ENCODE results near the gene RAD51B. TPM values are rescaled to one million over a fixed set of nuclear protein-coding genes. Genes with fewer than 3 reads are reported as not detected.
A peak's percentile ranks its signal among the peaks of the same experiment; 100 is the strongest.

Gene RAD51B
- total RNA-seq, 4 donors from 2014 or later: 5.0 to 31.8 (median 20.6) TPM

GRCh38 chr14:68580671-68581070 lies 761.1 kb downstream of the RAD51B start:
- in situ Hi-C loops (cut with MboI; ENCODE audit: low pct_ligation_motif_present in 1 of 4, low pct_unique_long_range_greater_than_20kb in 1 of 4, low sequenced_read_pairs in 3 of 4): no loop called here
- no peak for TF ChIP-seq POLR2A (IDR thresholded peaks at IDR 0.05)
- TF ChIP-seq EP300 (IDR thresholded peaks at IDR 0.05; ENCODE audit: low read depth): no peak
- TF ChIP-seq, protein P1, sequence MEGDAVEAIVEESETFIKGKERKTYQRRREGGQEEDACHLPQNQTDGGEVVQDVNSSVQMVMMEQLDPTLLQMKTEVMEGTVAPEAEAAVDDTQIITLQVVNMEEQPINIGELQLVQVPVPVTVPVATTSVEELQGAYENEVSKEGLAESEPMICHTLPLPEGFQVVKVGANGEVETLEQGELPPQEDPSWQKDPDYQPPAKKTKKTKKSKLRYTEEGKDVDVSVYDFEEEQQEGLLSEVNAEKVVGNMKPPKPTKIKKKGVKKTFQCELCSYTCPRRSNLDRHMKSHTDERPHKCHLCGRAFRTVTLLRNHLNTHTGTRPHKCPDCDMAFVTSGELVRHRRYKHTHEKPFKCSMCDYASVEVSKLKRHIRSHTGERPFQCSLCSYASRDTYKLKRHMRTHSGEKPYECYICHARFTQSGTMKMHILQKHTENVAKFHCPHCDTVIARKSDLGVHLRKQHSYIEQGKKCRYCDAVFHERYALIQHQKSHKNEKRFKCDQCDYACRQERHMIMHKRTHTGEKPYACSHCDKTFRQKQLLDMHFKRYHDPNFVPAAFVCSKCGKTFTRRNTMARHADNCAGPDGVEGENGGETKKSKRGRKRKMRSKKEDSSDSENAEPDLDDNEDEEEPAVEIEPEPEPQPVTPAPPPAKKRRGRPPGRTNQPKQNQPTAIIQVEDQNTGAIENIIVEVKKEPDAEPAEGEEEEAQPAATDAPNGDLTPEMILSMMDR (IDR thresholded peaks at IDR 0.05): no peak
- TF ChIP-seq POLR2AphosphoS5 (IDR thresholded peaks at IDR 0.05): no peak
- Histone ChIP-seq H3K27ac (no peak overlapping the region), H3K36me3 (no peaks in the 10 kb centered on the region), H3K27me3 (no peaks in the 10 kb centered on the region), H3K9me3 (no peaks in the 10 kb centered on the region), H3K4me3 (no peak overlapping the region), H3K4me1 (peaks cover 0 to 11% (median 7%) of the 10 kb centered on the region in 4 donors)
- 84% methylated on average over 5 of the region's 5 CpGs; no CpG with 5 or more reads in 1 of the 2 donors for WGBS, 2 donors (ENCODE audit: low coverage in 1 of 2)
- DNase-seq: no peak
- intact Hi-C loops (cut with DNase I; ENCODE audit: low total_unique reads): no loop called here

DNA sequence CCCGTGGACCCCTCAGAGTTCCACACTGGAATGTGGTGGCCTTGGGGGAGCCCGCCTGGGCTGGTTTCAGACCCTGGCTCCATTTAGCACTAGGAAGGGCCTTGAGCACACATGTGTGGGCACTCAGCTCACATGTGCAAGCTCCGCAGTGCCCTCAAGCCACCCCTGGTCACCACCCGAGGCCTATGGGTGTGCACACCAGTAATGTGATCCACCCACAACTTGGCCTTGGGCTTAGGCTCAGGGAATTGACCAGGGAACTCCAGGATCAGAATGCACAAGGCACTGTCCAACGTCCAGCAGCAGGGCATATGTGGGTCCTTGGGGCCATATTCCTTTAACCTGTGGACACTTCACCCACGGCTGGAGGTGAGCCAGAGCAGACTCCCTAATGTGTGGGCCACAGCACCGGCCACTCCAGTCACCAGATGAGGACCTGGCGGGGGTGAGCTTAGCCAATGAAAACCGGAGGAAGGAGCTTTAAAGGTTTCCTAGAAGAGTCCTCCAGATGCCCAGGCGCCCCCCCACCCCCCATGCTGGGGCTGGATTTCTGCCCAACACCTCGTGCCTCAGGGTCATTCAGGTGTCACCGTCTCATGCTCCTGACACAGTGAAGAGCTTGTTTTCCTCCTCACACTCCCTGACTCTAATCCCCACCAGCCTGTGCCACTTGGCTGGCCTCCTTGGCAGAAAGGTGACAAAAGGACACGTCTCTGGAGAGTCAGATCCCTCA lies 764.1 kb downstream of the RAD51B start:
- WGBS, 2 donors (ENCODE audit: low coverage in 1 of 2): 82 to 83% methylated on average over 1 to 12 of the region's 13 CpGs
- Histone ChIP-seq H3K9me3 (no peaks in the 10 kb centered on the region), H3K27ac (no peak overlapping the region), H3K27me3 (no peaks in the 10 kb centered on the region), H3K4me3 (no peak overlapping the region), H3K4me1 (peaks cover 12 to 19% (median 14%) of the 10 kb centered on the region in 4 donors), H3K36me3 (no peaks in the 10 kb centered on the region)
- in situ Hi-C loops (cut with MboI; ENCODE audit: low pct_ligation_motif_present in 1 of 4, low pct_unique_long_range_greater_than_20kb in 1 of 4, low sequenced_read_pairs in 3 of 4) (no loop called here), intact Hi-C loops (cut with DNase I; ENCODE audit: low total_unique reads) (no loop called here)
- no peak for DNase-seq
- TF ChIP-seq POLR2A (IDR thresholded peaks at IDR 0.05): no peak
- no peak for TF ChIP-seq EP300 (IDR thresholded peaks at IDR 0.05; ENCODE audit: low read depth)
- TF ChIP-seq, protein P1 (IDR thresholded peaks at IDR 0.05): no peak
- no peak for TF ChIP-seq POLR2AphosphoS5 (IDR thresholded peaks at IDR 0.05)

DNA sequence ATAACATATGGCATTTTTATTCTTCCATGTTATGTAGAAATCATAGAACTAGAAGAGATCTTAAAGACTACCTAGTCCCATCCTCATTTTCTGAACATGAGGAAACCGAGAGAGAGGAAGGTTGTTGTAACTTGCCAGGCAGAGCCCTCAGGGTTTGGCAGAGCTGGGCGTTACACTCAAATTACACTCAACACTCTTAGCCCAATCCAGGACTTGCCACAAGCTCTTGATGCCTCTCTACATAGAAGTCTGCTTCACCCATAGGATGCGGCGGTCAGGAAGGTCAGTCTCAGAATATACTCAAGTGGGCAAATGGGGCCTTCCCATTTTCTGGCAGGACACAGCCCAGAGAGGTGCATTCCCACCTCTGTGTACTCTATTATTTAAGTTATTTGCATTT lies 765.2 kb downstream of the RAD51B start:
- in situ Hi-C loops (cut with MboI; ENCODE audit: low pct_ligation_motif_present in 1 of 4, low pct_unique_long_range_greater_than_20kb in 1 of 4, low sequenced_read_pairs in 3 of 4): no loop called here
- TF ChIP-seq, protein P1 (IDR thresholded peaks at IDR 0.05): no peak
- no peak for TF ChIP-seq POLR2A (IDR thresholded peaks at IDR 0.05)
- TF ChIP-seq POLR2AphosphoS5 (IDR thresholded peaks at IDR 0.05): no peak
- TF ChIP-seq EP300 (IDR thresholded peaks at IDR 0.05; ENCODE audit: low read depth): no peak
- Histone ChIP-seq H3K9me3 (no peaks in the 10 kb centered on the region), H3K27ac (peak overlapping the region in 2 of 4 donors; percentile 82 to 89), H3K27me3 (no peaks in the 10 kb centered on the region), H3K36me3 (no peaks in the 10 kb centered on the region), H3K4me1 (peaks cover 16 to 26% (median 18%) of the 10 kb centered on the region in 4 donors), H3K4me3 (no peak overlapping the region)
- intact Hi-C loops (cut with DNase I; ENCODE audit: low total_unique reads): loop anchor here (5.0 kb wide), 2 partner anchors 37 to 337 kb away; no protein-coding TSS in a partner anchor
- WGBS, 2 donors (ENCODE audit: low coverage in 1 of 2): 93 to 100% methylated on average over 1 to 4 of the region's 4 CpGs
- no peak for DNase-seq

- H3K27ac ChIP-seq: peak overlapping the region; percentile 75 to 89 (median 82)
- intact Hi-C loops (cut with DNase I; ENCODE audit: low total_unique reads) (loop anchor here (5.0 kb wide), 2 partner anchors 38 to 338 kb away; no protein-coding TSS in a partner anchor), in situ Hi-C loops (cut with MboI; ENCODE audit: low pct_ligation_motif_present in 1 of 4, low pct_unique_long_range_greater_than_20kb in 1 of 4, low sequenced_read_pairs in 3 of 4) (no loop called here)
- H3K4me3 ChIP-seq: no peak overlapping the region
- DNase-seq: no peak
- WGBS, 2 donors (ENCODE audit: low coverage in 1 of 2): 50 to 74% methylated on average over 2 to 16 of the region's 16 CpGs
- TF ChIP-seq POLR2AphosphoS5 (IDR thresholded peaks at IDR 0.05) (no peak), EP300 (IDR thresholded peaks at IDR 0.05; ENCODE audit: low read depth) (no peak), POLR2A (IDR thresholded peaks at IDR 0.05) (no peak)
- TF ChIP-seq, protein P1 (IDR thresholded peaks at IDR 0.05): no peak
- no peaks in the 10 kb centered on the region for H3K27me3 ChIP-seq
- no peaks in the 10 kb centered on the region for H3K9me3 ChIP-seq
- peaks cover 24 to 35% (median 26%) of the 10 kb centered on the region in 4 donors for H3K4me1 ChIP-seq
- no peaks in the 10 kb centered on the region for H3K36me3 ChIP-seq
Measured at GRCh38 chr14:68585690-68586089, 766.1 kb downstream of the RAD51B start.
